D721Med (cell line): Measurements from ENCODE around the gene AFG1L.
"Not testable (repeated sequence)": the region's sequence is repeated elsewhere in the genome, so short reads cannot be mapped to it uniquely, and the experiment has no call there.

Source experiments
- DNase-seq: peaks from one replicate; pipeline ENCODE4 v3.0.0; 2011; ENCODE audit warnings: low spot score; ENCODE audit not compliant: insufficient read length
- FAIRE-seq: peaks from 2 replicates; lab custom pipeline; 2011; peaks lifted over from hg19 to GRCh38; lab: Jason Lieb, UNC
- TF ChIP-seq, protein P1 (sequence below): IDR thresholded peaks from 2 replicates; pipeline ENCODE4 v1.5.1; 2012; ENCODE audit warnings: mild to moderate bottlenecking, control low read depth; ENCODE audit not compliant: insufficient read depth; ENCODE audit errors: missing control alignments

Gene AFG1L

DNA sequence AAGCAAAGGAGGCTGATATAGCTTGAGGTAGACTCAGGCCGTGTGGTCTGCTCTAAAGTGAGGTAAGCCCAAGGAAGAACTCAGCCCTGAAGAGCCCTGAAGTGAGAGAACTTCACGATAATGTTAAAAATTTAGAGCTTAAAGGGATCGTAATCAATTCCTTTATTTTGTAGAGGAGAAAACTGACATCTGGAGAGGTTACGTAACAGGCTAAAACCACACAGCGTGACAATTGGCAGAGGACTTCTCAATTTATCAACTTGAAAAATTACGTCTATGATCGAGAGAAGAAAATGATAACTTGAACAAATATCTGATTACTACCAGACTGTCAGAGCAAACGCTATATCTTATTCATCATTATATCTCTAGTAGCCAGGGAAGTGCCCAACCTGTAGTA, 144.1 kb downstream of the AFG1L start:
- FAIRE-seq = no peak
- no peak for DNase-seq
- TF ChIP-seq, protein P1, sequence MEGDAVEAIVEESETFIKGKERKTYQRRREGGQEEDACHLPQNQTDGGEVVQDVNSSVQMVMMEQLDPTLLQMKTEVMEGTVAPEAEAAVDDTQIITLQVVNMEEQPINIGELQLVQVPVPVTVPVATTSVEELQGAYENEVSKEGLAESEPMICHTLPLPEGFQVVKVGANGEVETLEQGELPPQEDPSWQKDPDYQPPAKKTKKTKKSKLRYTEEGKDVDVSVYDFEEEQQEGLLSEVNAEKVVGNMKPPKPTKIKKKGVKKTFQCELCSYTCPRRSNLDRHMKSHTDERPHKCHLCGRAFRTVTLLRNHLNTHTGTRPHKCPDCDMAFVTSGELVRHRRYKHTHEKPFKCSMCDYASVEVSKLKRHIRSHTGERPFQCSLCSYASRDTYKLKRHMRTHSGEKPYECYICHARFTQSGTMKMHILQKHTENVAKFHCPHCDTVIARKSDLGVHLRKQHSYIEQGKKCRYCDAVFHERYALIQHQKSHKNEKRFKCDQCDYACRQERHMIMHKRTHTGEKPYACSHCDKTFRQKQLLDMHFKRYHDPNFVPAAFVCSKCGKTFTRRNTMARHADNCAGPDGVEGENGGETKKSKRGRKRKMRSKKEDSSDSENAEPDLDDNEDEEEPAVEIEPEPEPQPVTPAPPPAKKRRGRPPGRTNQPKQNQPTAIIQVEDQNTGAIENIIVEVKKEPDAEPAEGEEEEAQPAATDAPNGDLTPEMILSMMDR = no peak

DNA sequence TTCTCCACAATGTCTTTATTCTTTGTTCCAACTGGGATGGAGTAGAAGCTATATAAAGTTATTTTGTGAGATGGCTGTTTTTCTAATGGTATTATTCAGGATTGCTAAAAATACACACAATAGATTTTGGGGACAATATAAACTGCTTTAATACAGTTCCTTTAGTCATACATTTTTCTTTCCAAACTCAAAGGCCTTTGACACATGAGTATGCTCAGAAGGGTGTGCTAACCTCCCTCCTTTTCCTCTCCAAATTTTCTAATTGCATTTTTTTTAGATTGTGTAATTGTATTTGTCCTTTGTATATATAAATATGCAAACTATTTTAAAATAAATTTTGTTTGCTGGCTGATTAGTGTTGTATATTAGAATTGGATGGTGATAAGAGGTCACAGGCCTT, 146.3 kb downstream of the AFG1L start:
- FAIRE-seq = no peak
- DNase-seq = no peak

DNA sequence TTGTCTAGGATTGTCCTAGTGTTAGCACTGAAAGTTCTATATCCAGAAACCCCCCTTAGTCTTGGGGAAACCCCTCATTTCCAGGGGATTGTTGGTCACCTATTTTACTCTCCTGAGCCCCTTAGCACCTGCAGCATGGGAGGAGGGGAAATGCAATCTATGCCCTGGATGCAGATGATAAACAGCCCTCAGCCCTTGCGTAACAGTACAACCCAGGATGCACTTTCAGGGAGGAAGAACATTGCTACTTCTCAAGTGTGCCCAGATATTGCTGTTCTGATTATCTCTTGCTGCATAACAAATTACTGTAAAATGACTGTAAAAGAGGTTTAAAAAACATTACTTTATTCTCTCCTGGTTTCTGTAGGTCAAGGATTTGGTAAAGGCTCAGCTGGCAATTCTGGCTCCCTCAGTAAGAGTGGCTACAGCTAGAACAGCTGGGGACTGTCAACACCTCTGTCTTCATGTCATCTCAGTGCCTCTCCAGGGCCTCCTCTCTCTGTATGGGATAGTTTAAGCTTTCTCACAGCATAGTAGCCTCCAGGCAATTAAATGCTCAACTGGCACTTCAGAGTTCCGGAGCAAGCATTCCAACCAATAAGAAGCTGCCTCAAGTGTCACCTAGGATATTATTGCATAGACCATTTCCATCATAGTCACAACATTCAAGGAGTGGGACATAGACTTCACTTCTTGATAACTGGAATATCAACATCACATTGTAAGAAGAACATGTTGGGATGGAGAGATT, 148.1 kb downstream of the AFG1L start:
- TF ChIP-seq, protein P1 = no peak
- no peak for FAIRE-seq
- no peak for DNase-seq

More for the DNA sequence above, 146.3 kb downstream of the AFG1L start:
- TF ChIP-seq, protein P1 = no peak

DNA sequence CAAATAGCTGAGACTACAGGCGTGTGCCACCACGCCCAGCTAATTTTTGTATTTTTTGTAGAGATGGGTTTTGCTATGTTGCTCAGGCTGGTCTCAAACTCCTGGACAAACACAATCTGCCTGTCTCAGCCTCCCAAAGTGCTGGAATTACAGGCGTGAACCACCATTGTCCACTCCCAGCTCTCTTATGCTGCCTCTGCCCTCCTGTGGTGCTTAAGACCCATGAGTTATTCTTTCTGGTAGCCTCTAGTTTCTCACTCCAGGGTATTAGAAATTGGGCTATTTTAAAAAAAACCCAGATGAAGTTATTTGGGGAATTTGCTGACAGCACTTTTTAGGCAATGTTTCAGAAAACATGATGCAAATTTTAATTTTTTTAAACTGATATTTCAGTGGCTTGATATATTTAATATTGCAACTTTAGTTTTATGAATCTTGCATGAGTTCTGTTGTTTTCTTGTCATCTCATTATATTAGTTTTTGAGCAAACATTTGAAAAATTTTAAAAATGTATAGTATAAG, 151.8 kb downstream of the AFG1L start:
- FAIRE-seq = no peak
- TF ChIP-seq, protein P1 = no peak
- no peak for DNase-seq

DNA sequence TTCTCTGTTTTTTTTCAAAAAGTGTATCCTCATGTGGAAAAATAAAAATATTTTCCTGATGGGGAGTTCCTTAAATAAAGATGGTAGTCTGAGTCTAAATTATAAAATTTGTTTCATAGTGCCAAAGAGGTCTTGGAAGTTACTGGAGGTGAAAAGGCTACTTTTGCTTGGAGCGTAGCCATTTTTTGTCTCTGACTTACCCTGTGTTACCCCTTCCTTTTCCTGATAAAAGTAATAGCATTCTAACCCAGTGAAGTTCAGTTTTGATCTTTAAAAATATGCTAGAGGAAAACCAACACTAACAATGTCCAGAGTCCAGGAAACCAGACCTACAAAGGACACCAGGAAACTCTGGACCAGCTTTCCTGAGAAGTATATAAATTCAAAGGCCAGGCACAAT, 153.6 kb downstream of the AFG1L start:
- DNase-seq (no peak), FAIRE-seq (no peak)
- TF ChIP-seq, protein P1 = no peak

DNA sequence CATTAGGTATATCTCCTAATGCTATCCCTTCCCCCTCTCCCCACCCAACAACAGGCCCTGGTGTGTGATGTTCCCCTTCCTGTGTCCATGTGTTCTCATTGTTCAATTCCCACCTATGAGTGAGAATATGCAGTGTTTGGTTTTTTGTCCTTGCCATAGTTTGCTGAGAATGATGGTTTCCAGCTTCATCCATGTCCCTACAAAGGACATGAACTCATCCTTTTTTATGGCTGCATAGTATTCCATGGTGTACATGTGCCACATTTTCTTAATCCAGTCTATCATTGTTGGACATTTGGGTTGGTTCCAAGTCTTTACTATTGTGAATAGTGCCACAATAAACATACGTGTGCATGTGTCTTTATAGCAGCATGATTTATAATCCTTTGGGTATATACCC, 154.9 kb downstream of the AFG1L start:
- not testable (repeated sequence) for DNase-seq, FAIRE-seq

DNA sequence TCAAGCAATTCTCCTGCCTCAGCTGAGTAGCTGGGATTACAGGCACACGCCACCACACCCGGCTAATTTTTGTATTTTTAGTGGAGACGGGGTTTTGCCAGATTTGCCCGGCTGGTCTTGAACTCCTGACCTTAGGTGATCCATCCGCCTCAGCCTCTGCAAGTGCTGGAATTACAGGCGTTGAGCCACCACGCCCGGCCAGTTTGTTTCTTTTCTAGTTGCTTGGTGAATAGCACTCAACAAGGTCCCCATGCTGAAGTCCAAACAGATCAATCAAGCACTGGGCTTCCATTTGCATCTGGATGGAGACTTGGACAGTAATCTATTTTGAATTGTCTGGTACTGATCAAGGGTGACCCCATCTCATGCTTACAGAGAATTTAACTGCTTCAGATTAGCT, 157.0 kb downstream of the AFG1L start:
- TF ChIP-seq, protein P1 = no peak
- DNase-seq = no peak
- FAIRE-seq = no peak
